IMR-90 (cell line): ENCODE data around the gene ADAMTS12. TPM values are rescaled to one million over a fixed set of nuclear protein-coding genes. Genes with fewer than 3 reads are reported as not detected.

Experiments used
- ATAC-seq: fragments of 200-7000 bp; cut with Tn5 transposase; 2 replicates; pipeline ENCODE4 v1.9.1; 2020; ENCODE audit warnings: low read depth, mild to moderate bottlenecking, moderate library complexity
- BruUV-seq: library from RNA; stranded (reverse); fragments of 400-500 nt; replicated peaks from 2 replicates; lab custom pipeline; 2021; lab: Mats Ljungman, UMichigan
- CTCF ChIA-PET: fragments of 300-600 bp; formaldehyde crosslinking; extraction: SDS; loops from one replicate; lab custom pipeline; 2021; ENCODE audit warnings: antibody characterized with exemption; lab: Yijun Ruan, JAX
- POLR2A ChIA-PET: fragments of 300-600 bp; sonication (Branson Sonifier 250); formaldehyde crosslinking; loops from one replicate; lab custom pipeline; 2022; ENCODE audit warnings: antibody characterized with exemption; ENCODE audit not compliant: unreplicated experiment; lab: Charles Lee
- DNase-seq: peaks from one replicate; pipeline ENCODE4 v3.0.0; 2013
- H2AFZ ChIP-seq: replicated peaks from 2 replicates; pipeline ENCODE3; 2013; ENCODE audit warnings: low read length, mild to moderate bottlenecking; ENCODE audit not compliant: poor library complexity
- H2AK5ac ChIP-seq: 2 replicates; pipeline ENCODE4 v1.6.1; 2013; ENCODE audit warnings: low read depth, low read length, inconsistent platforms
- H2AK9ac ChIP-seq: replicated peaks from 2 replicates; pipeline ENCODE3; 2013; ENCODE audit warnings: mild to moderate bottlenecking, low read depth, low read length, moderate library complexity; ENCODE audit not compliant: poor library complexity
- H2BK120ac ChIP-seq: 2 replicates; pipeline ENCODE4 v1.6.1; 2013; ENCODE audit warnings: low read depth, low read length, inconsistent platforms
- H2BK15ac ChIP-seq: 3 replicates; pipeline ENCODE4 v1.6.1; 2013; ENCODE audit warnings: low read depth, low read length, inconsistent platforms
- H2BK20ac ChIP-seq: 2 replicates; pipeline ENCODE4 v1.6.1; 2013; ENCODE audit warnings: low read depth, mild to moderate bottlenecking, inconsistent platforms, low read length, moderate library complexity
- H2BK5ac ChIP-seq: 2 replicates; pipeline ENCODE4 v1.6.1; 2013; ENCODE audit warnings: mild to moderate bottlenecking, low read depth, low read length, inconsistent platforms; ENCODE audit not compliant: poor library complexity, severe bottlenecking
- H3K14ac ChIP-seq: replicated peaks from 2 replicates; pipeline ENCODE4 v1.6.1; 2013; ENCODE audit warnings: low read depth, low read length, inconsistent platforms
- H3K18ac ChIP-seq: 2 replicates; pipeline ENCODE4 v1.6.1; 2013; ENCODE audit warnings: low read depth, low read length, control low read depth
- H3K23ac ChIP-seq: 2 replicates; pipeline ENCODE4 v1.6.1; 2013; ENCODE audit warnings: low read depth, low read length, inconsistent platforms
- H3K27ac ChIP-seq: 2 replicates; pipeline ENCODE4 v1.5.1; 2013; ENCODE audit warnings: mild to moderate bottlenecking, control low read depth, low read length; ENCODE audit not compliant: insufficient read depth
- H3K27me3 ChIP-seq: 2 replicates; pipeline ENCODE4 v1.6.1; 2013; ENCODE audit warnings: low read length; ENCODE audit not compliant: control insufficient read depth, insufficient read depth
- H3K36me3 ChIP-seq: 2 replicates; pipeline ENCODE4 v1.6.1; 2013; ENCODE audit warnings: low read length, mixed read lengths; ENCODE audit not compliant: control insufficient read depth, insufficient read depth
- H3K4ac ChIP-seq: 2 replicates; pipeline ENCODE4 v1.6.1; 2013; ENCODE audit warnings: low read depth, low read length, inconsistent platforms
- H3K4me1 ChIP-seq: 2 replicates; pipeline ENCODE4 v1.6.1; 2013; ENCODE audit warnings: low read length, mixed read lengths; ENCODE audit not compliant: control insufficient read depth, insufficient read depth
- H3K4me2 ChIP-seq: 2 replicates; pipeline ENCODE4 v1.6.1; 2013; ENCODE audit warnings: low read depth, mild to moderate bottlenecking, control low read depth, low read length, moderate library complexity
- H3K4me3 ChIP-seq: 2 replicates; pipeline ENCODE4 v1.5.1; 2013; ENCODE audit warnings: low read depth, mild to moderate bottlenecking, control low read depth, low read length, moderate library complexity; ENCODE audit not compliant: insufficient read depth
- H3K56ac ChIP-seq: 2 replicates; pipeline ENCODE4 v1.6.1; 2013; ENCODE audit warnings: low read length, inconsistent platforms; ENCODE audit not compliant: insufficient read depth; ENCODE audit errors: extremely low read depth
- H3K79me1 ChIP-seq, 2 experiments: 2 replicates each; pipeline ENCODE4 v1.6.1; 2013; ENCODE audit warnings: low read length in 2 of 2, inconsistent platforms in 1 of 2, low read depth in 1 of 2
- H3K9ac ChIP-seq: 2 replicates; pipeline ENCODE4 v1.6.1; 2013; ENCODE audit warnings: low read depth, low read length, control low read depth
- H3K9me1 ChIP-seq: 2 replicates; pipeline ENCODE4 v1.6.1; 2013; ENCODE audit warnings: low read length, inconsistent platforms; ENCODE audit not compliant: insufficient read depth
- H3K9me3 ChIP-seq: 2 replicates; pipeline ENCODE4 v1.6.1; 2013; ENCODE audit warnings: low read length; ENCODE audit not compliant: control insufficient read depth, insufficient read depth
- H4K20me1 ChIP-seq: 2 replicates; pipeline ENCODE4 v1.6.1; 2013; ENCODE audit warnings: low read length, inconsistent platforms; ENCODE audit not compliant: insufficient read depth
- H4K5ac ChIP-seq: 2 replicates; pipeline ENCODE4 v1.6.1; 2013; ENCODE audit warnings: mild to moderate bottlenecking, low read depth, low read length, control low read depth
- H4K8ac ChIP-seq, 2 experiments: 2 replicates each; pipeline ENCODE4 v1.6.1; 2013; ENCODE audit warnings: low read depth in 2 of 2, low read length in 2 of 2, control low read depth in 1 of 2, inconsistent platforms in 1 of 2
- H4K91ac ChIP-seq: 2 replicates; pipeline ENCODE4 v1.6.1; 2013; ENCODE audit warnings: low read depth, low read length, inconsistent platforms; ENCODE audit not compliant: insufficient read depth
- BHLHE40 ChIP-seq: fragments of 150-350 bp; IDR thresholded peaks from 2 replicates; pipeline ENCODE4 v1.6.1; 2016; ENCODE audit warnings: mild to moderate bottlenecking, low read depth, low read length
- CEBPB ChIP-seq: IDR thresholded peaks from 2 replicates; pipeline ENCODE4 v1.6.1; 2012; ENCODE audit warnings: low read depth, low read length, improper control_type of control experiment
- CHD1 ChIP-seq: IDR thresholded peaks from 2 replicates; pipeline ENCODE4 v1.6.1; 2012; ENCODE audit warnings: low read depth, low read length, improper control_type of control experiment
- FOS ChIP-seq: fragments of 150-350 bp; IDR thresholded peaks from 2 replicates; pipeline ENCODE4 v1.6.1; 2016; ENCODE audit warnings: low read depth, low read length
- MAFK ChIP-seq: IDR thresholded peaks from 2 replicates; pipeline ENCODE4 v1.6.1; 2012; ENCODE audit warnings: low read depth, low read length, improper control_type of control experiment
- MAZ ChIP-seq: IDR thresholded peaks from 2 replicates; pipeline ENCODE4 v1.6.1; 2012; ENCODE audit warnings: low read depth, mild to moderate bottlenecking, low read length, improper control_type of control experiment, moderate library complexity, borderline replicate concordance
- MXI1 ChIP-seq: IDR thresholded peaks from 2 replicates; pipeline ENCODE4 v1.6.1; 2012; ENCODE audit warnings: low read depth, mild to moderate bottlenecking, low read length, moderate library complexity, borderline replicate concordance
- NFE2L2 ChIP-seq: fragments of 150-350 bp; IDR thresholded peaks from 2 replicates; pipeline ENCODE4 v1.6.1; 2016; ENCODE audit warnings: low read depth, mild to moderate bottlenecking, low read length
- POLR2A ChIP-seq: IDR thresholded peaks from 2 replicates; pipeline ENCODE4 v1.6.1; 2012; ENCODE audit warnings: mild to moderate bottlenecking, low read depth, low read length
- RAD21 ChIP-seq: IDR thresholded peaks from 2 replicates; pipeline ENCODE4 v1.6.1; 2012; ENCODE audit warnings: low read length, improper control_type of control experiment
- RCOR1 ChIP-seq: IDR thresholded peaks from 2 replicates; pipeline ENCODE4 v1.6.1; 2012; ENCODE audit warnings: mild to moderate bottlenecking, low read length, improper control_type of control experiment; ENCODE audit not compliant: insufficient replicate concordance
- RFX5 ChIP-seq: IDR thresholded peaks from 2 replicates; pipeline ENCODE4 v1.8.0; 2012; ENCODE audit warnings: low read depth, mild to moderate bottlenecking, low read length, moderate library complexity
- SMC3 ChIP-seq: fragments of 150-350 bp; IDR thresholded peaks from 2 replicates; pipeline ENCODE4 v1.6.1; 2016; ENCODE audit warnings: low read depth, mild to moderate bottlenecking, antibody characterized with exemption, low read length, moderate library complexity
- WGBS, 2 experiments: methylation state at CpG; one replicate each; pipeline versions ENCODE4 v1.1.5 to v1.1.7; 2013; ENCODE audit warnings: missing lambda C conversion rate in 2 of 2; ENCODE audit not compliant: insufficient read length in 1 of 2; ENCODE audit errors: extremely low coverage in 2 of 2; 5-methylcytosine and 5-hydroxymethylcytosine counted together
- dilution Hi-C: fragments of 300-500 bp; cut with HindIII; formaldehyde crosslinking; loops from one replicate; pipeline ENCODE4 v1.14.3; 2018; ENCODE audit warnings: low sequenced_read_pairs; ENCODE audit not compliant: unreplicated experiment
- in situ Hi-C: fragments of 300-500 bp; cut with MboI; formaldehyde crosslinking; loops from 3 replicates; pipeline ENCODE4 v1.14.3; 2019; ENCODE audit warnings: low sequenced_read_pairs, inconsistent platforms, mixed read lengths
- intact Hi-C: fragments of 100-400 bp; cut with micrococcal nuclease; formaldehyde crosslinking; loops from 2 replicates; pipeline ENCODE4 v1.10.0; 2022
- polyA plus RNA-seq, 3 experiments: library from polyadenylated mRNA; depleted of rRNA; stranded (reverse); fragments of >200 nt; gene quantifications; 2 replicates each; pipeline ENCODE4 v1.2.3, GENCODE V29; 2012; ENCODE audit warnings: low replicate concordance in 1 of 3
- total RNA-seq: library from RNA; depleted of rRNA; stranded (reverse); fragments of >200 nt; gene quantifications from 2 replicates; pipeline ENCODE4 v1.2.3, GENCODE V29; 2012
- TF ChIP-seq, protein P1 (sequence below): fragments of 150-350 bp; IDR thresholded peaks from 2 replicates; pipeline ENCODE4 v1.6.1; 2017; ENCODE audit warnings: mild to moderate bottlenecking, antibody characterized with exemption, low read length, low read depth
- TF ChIP-seq, protein P2 (sequence below): conservative IDR thresholded peaks from 2 replicates; pipeline ENCODE4 v1.5.1; 2012; ENCODE audit warnings: mild to moderate bottlenecking, low read depth, low read length, improper control_type of control experiment
- TF ChIP-seq, protein P3 (sequence below): fragments of 150-350 bp; IDR thresholded peaks from 2 replicates; pipeline ENCODE4 v1.6.1; 2016; ENCODE audit warnings: low read depth, mild to moderate bottlenecking, low read length, moderate library complexity, borderline replicate concordance

ADAMTS12 gene
- total and polyA plus RNA-seq, 2 of the 4 experiments (the other 2 are of a cell fraction), result 27.3 to 51.3 TPM

DNA sequence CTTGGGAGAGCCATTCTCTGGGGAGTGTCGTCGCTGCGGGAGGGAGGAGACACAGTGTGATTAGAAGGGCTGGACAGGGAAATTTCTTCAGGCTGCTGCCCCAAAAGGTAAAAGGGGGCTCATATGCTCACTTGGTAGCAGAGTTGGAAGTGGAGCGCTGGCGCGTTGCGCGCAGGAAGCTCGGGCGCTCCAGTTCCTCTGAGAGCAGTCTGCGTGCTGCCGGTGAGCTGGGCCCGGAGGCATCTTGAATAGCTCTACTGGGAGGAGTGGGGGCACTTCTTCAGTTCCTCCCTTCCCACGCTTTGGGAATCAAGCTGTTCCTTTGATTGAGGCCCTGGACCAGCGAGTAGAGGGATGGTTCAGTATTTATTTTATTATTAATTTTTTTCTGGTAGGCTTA is 47.1 kb upstream of the ADAMTS12 start:
- Histone ChIP-seq H3K36me3 (no peaks in the 10 kb centered on the region), H4K8ac (no peak overlapping the region), H2BK120ac (no peak overlapping the region), H2AFZ (no peak overlapping the region), H2BK20ac (no peak overlapping the region), H4K91ac (no peak overlapping the region), H3K4me3 (no peak overlapping the region), H3K27ac (no peak overlapping the region), H3K9me1 (no peaks in the 10 kb centered on the region), H2AK9ac (no peak overlapping the region), H4K5ac (no peak overlapping the region), H4K20me1 (no peaks in the 10 kb centered on the region; the same call in 1 of the 2 replicates), H3K18ac (no peak overlapping the region), H3K4me2 (no peak overlapping the region), H3K27me3 (peaks cover 67% of the 10 kb centered on the region), H2BK15ac (no peak overlapping the region), H3K9ac (no peak overlapping the region), H3K4me1 (no peaks in the 10 kb centered on the region), H3K56ac (no peak overlapping the region), H3K23ac (no peak overlapping the region), H2AK5ac (no peak overlapping the region), H3K9me3 (peaks cover 5% of the 10 kb centered on the region; the same call in 1 of the 2 replicates), H3K4ac (no peak overlapping the region), H3K14ac (no peak overlapping the region), H2BK5ac (no peak overlapping the region), H3K79me1 (no peaks in the 10 kb centered on the region)
- TF ChIP-seq POLR2A (no peak), MAZ (no peak), MXI1 (no peak), BHLHE40 (no peak), RCOR1 (no peak), RFX5 (no peak), FOS (no peak), CHD1 (no peak), SMC3 (no peak), RAD21 (no peak), CEBPB (no peak), NFE2L2 (no peak), MAFK (no peak)
- TF ChIP-seq, protein P1, sequence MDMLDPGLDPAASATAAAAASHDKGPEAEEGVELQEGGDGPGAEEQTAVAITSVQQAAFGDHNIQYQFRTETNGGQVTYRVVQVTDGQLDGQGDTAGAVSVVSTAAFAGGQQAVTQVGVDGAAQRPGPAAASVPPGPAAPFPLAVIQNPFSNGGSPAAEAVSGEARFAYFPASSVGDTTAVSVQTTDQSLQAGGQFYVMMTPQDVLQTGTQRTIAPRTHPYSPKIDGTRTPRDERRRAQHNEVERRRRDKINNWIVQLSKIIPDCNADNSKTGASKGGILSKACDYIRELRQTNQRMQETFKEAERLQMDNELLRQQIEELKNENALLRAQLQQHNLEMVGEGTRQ, result no peak
- TF ChIP-seq, protein P2, sequence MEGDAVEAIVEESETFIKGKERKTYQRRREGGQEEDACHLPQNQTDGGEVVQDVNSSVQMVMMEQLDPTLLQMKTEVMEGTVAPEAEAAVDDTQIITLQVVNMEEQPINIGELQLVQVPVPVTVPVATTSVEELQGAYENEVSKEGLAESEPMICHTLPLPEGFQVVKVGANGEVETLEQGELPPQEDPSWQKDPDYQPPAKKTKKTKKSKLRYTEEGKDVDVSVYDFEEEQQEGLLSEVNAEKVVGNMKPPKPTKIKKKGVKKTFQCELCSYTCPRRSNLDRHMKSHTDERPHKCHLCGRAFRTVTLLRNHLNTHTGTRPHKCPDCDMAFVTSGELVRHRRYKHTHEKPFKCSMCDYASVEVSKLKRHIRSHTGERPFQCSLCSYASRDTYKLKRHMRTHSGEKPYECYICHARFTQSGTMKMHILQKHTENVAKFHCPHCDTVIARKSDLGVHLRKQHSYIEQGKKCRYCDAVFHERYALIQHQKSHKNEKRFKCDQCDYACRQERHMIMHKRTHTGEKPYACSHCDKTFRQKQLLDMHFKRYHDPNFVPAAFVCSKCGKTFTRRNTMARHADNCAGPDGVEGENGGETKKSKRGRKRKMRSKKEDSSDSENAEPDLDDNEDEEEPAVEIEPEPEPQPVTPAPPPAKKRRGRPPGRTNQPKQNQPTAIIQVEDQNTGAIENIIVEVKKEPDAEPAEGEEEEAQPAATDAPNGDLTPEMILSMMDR, result no peak
- TF ChIP-seq, protein P3, sequence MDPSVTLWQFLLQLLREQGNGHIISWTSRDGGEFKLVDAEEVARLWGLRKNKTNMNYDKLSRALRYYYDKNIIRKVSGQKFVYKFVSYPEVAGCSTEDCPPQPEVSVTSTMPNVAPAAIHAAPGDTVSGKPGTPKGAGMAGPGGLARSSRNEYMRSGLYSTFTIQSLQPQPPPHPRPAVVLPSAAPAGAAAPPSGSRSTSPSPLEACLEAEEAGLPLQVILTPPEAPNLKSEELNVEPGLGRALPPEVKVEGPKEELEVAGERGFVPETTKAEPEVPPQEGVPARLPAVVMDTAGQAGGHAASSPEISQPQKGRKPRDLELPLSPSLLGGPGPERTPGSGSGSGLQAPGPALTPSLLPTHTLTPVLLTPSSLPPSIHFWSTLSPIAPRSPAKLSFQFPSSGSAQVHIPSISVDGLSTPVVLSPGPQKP, result no peak
- intact Hi-C loops (loop anchor here (10.0 kb wide), 1 partner anchor 324 kb away; no protein-coding TSS in a partner anchor), dilution Hi-C loops (no loop called here), in situ Hi-C loops (no loop called here)
- ATAC-seq, result no peak
- POLR2A ChIA-PET, result no interaction called here
- CTCF ChIA-PET, result no interaction called here
- WGBS, 2 experiments, result 20% methylated on average over 6 of the region's 15 CpGs; no CpG with 5 or more reads in 1 of the 2 experiments
- no peak for DNase-seq
- BruUV-seq, result no TSS peak
